ENCODE measurements around the gene GRAMD4. TPM values are rescaled to one million over a fixed set of nuclear protein-coding genes. Genes with fewer than 3 reads are reported as not detected.
"Not testable (repeated sequence)": the region's sequence is repeated elsewhere in the genome, so short reads cannot be mapped to it uniquely, and the experiment has no call there.

GRAMD4 gene
- total RNA-seq, 2 experiments from 2014 or later = 35.4 to 44.6 TPM

GRCh38 chr22:46634973-46635685, 14.9 kb downstream of the GRAMD4 start:
- CTCF ChIA-PET = interaction anchor here (1.5 kb wide), 1 partner anchor 72 kb away, joined by 5 read pairs; no protein-coding TSS in a partner anchor
- ATAC-seq = not testable (repeated sequence)

DNA sequence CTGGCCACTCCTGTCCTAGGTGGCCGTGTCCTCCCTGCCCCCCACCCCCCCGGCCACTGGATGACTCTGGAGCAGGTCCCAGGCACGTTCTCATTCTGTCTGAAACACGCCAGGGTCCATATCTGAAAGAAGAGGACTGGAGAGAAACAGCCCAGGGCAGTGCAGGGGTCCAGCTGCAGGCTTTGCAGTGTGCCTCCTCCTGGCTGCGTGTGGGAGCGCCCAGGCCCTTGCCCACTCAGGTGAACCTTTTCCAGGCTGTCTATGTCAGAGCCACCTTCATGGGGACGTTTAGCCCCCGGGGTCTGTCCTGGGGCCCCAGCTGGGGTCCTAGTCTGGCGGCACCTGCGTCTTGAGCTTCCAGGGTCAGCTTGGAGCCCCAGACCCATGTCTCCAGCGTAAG, 15.6 kb downstream of the GRAMD4 start:
- CTCF ChIA-PET = interaction anchor here (1.1 to 1.5 kb wide), 2 partner anchors 23 to 72 kb away, joined by 3 to 5 read pairs; no protein-coding TSS in a partner anchor
- no peaks in the 10 kb centered on the region for H3K4me1 Mint-ChIP-seq
- H3K4me3 Mint-ChIP-seq = no peak overlapping the region
- ATAC-seq (peak; percentile 23), DNase-seq (no peak)
- H3K9me3 Mint-ChIP-seq (ENCODE audit: low read depth) = no peaks in the 10 kb centered on the region
- H3K36me3 Mint-ChIP-seq = no peaks in the 10 kb centered on the region
- H3K27ac Mint-ChIP-seq = no peak overlapping the region
- H3K27me3 Mint-ChIP-seq = no peaks in the 10 kb centered on the region

More at GRCh38 chr22:46634973-46635685, 14.9 kb downstream of the GRAMD4 start:
- not testable (repeated sequence) for H3K4me1 Mint-ChIP-seq; H3K27ac Mint-ChIP-seq; H3K36me3 Mint-ChIP-seq; H3K9me3 Mint-ChIP-seq (ENCODE audit: low read depth); H3K4me3 Mint-ChIP-seq; DNase-seq; H3K27me3 Mint-ChIP-seq

GRCh38 chr22:46636221-46637002, 16.2 kb downstream of the GRAMD4 start:
- Mint-ChIP-seq H3K36me3 (no peaks in the 10 kb centered on the region), H3K9me3 (ENCODE audit: low read depth) (no peaks in the 10 kb centered on the region), H3K4me1 (no peaks in the 10 kb centered on the region), H3K4me3 (no peak overlapping the region), H3K27ac (no peak overlapping the region), H3K27me3 (no peaks in the 10 kb centered on the region)
- no peak for ATAC-seq
- DNase-seq = no peak
- CTCF ChIA-PET = interaction anchor here (1.1 to 1.5 kb wide), 2 partner anchors 23 to 73 kb away, joined by 3 to 5 read pairs; no protein-coding TSS in a partner anchor

GRCh38 chr22:46637711-46638600, 17.8 kb downstream of the GRAMD4 start:
- CTCF ChIA-PET = no interaction called here
- Mint-ChIP-seq H3K4me1 (no peaks in the 10 kb centered on the region), H3K9me3 (ENCODE audit: low read depth) (no peaks in the 10 kb centered on the region), H3K36me3 (peaks cover 1% of the 10 kb centered on the region), H3K4me3 (no peak overlapping the region), H3K27me3 (no peaks in the 10 kb centered on the region), H3K27ac (no peak overlapping the region)
- no peak for ATAC-seq
- no peak for DNase-seq

- Mint-ChIP-seq H3K27ac (no peak overlapping the region), H3K27me3 (no peaks in the 10 kb centered on the region), H3K4me3 (no peak overlapping the region), H3K4me1 (no peaks in the 10 kb centered on the region), H3K9me3 (ENCODE audit: low read depth) (no peaks in the 10 kb centered on the region), H3K36me3 (peaks cover 3% of the 10 kb centered on the region)
- DNase-seq (no peak), ATAC-seq (no peak)
- CTCF ChIA-PET = no interaction called here
Observed at GRCh38 chr22:46638601-46639431, 18.6 kb downstream of the GRAMD4 start.

DNA sequence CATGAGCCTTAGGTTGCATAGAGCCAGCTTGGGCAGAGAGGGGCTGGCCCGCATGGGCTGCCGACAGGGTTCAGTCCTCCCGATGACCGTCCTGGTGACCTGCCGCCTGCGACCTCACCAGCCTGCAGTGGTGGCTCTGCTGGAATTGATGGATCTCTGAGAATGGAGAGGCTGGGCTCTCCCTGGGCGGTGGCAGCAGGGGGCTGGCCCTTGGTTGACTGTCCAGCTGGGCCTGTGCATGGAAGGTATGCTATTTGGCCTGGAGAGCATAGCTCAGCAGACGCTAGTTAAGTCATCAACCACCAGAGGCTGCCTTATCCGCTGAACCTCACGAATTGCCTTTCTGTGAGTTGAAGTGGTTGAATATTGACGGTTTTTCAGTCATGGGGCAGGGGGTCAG, 19.7 kb downstream of the GRAMD4 start:
- Mint-ChIP-seq H3K4me1 (no peaks in the 10 kb centered on the region), H3K27me3 (no peaks in the 10 kb centered on the region), H3K9me3 (ENCODE audit: low read depth) (no peaks in the 10 kb centered on the region), H3K27ac (no peak overlapping the region), H3K4me3 (no peak overlapping the region), H3K36me3 (peaks cover 3% of the 10 kb centered on the region)
- CTCF ChIA-PET = no interaction called here
- ATAC-seq (no peak), DNase-seq (no peak)

GRCh38 chr22:46640293-46641055, 20.3 kb downstream of the GRAMD4 start:
- ATAC-seq = no peak
- no peak for DNase-seq
- Mint-ChIP-seq H3K27ac (no peak overlapping the region), H3K36me3 (peaks cover 3% of the 10 kb centered on the region), H3K27me3 (no peaks in the 10 kb centered on the region), H3K4me1 (no peaks in the 10 kb centered on the region), H3K9me3 (ENCODE audit: low read depth) (no peaks in the 10 kb centered on the region), H3K4me3 (no peak overlapping the region)
- CTCF ChIA-PET = no interaction called here

GRCh38 chr22:46641811-46642266, 21.7 kb downstream of the GRAMD4 start:
- no peak overlapping the region for H3K27ac Mint-ChIP-seq
- no peaks in the 10 kb centered on the region for H3K27me3 Mint-ChIP-seq
- CTCF ChIA-PET = no interaction called here
- no peak overlapping the region for H3K4me3 Mint-ChIP-seq
- no peak for DNase-seq
- ATAC-seq = no peak
- H3K36me3 Mint-ChIP-seq = peaks cover 3% of the 10 kb centered on the region
- H3K4me1 Mint-ChIP-seq = no peaks in the 10 kb centered on the region
- no peaks in the 10 kb centered on the region for H3K9me3 Mint-ChIP-seq (ENCODE audit: low read depth)

DNA sequence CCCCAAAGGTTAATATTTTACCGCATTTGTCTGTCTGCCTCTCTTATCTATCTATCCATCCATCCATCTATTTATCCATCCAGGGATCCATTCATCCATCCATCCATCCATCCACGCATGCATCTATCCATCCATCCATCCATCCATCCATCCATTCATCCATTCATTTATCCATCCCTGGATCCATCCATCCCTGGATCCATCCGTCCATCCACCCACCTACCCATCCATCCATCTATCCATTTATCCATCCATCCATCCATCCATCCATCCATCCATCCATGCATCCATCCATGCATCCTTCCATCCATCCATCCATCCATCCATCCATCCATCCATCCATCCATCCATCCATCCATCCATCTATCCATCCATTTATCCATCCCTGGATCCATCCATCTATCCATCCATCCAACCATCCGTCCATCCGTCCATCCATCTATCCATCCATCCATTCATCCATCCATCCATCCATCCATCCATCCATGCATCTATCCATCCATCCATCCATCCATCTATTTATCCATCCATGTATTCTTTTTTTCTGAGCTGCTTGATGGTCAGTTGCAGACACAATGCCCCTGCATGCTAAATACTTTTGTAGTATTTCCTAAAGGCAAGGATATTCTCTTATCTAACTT, 22.8 kb downstream of the GRAMD4 start:
- DNase-seq; CTCF ChIA-PET; H3K4me1 Mint-ChIP-seq; H3K9me3 Mint-ChIP-seq (ENCODE audit: low read depth); H3K27me3 Mint-ChIP-seq; H3K36me3 Mint-ChIP-seq; H3K27ac Mint-ChIP-seq; ATAC-seq; H3K4me3 Mint-ChIP-seq: not testable (repeated sequence)

DNA sequence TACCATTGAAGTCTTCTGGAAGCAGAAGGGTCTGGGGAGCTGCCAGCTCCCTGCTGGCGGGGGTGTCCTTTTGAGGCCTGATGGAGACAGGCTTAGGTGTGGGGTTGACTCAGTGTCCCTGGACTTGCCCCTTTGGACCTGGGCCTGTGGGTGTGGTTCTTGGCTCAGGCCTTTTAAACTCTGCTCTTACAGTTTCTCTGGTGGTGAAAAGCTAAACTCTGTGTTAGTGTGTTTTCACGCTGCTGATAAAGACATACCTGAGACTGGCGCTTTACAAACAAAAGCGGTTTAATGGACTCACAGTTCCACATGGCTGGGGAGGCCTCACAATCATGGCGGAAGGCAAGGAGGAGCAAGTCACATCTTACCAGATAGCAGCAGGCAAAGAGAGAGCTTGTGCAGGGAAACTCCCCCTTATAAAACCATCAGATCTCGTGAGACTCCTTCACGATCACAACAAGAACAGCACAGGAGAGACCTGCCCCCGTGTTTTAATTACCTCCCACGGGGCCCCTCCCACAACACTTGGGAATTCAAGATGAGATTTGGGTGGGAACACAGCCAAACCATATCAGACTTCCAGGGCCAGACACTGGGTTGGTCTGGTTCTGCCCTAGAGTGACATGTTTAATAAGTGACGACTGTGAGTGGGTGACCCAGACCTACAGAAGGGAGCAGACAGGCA, 26.5 kb downstream of the GRAMD4 start:
- Mint-ChIP-seq H3K4me1 (no peaks in the 10 kb centered on the region), H3K36me3 (peaks cover 3% of the 10 kb centered on the region), H3K27me3 (no peaks in the 10 kb centered on the region), H3K27ac (no peak overlapping the region), H3K4me3 (no peak overlapping the region), H3K9me3 (ENCODE audit: low read depth) (no peaks in the 10 kb centered on the region)
- CTCF ChIA-PET = interaction anchor here (1.6 kb wide), 1 partner anchor 83 kb away, joined by 4 read pairs; no protein-coding TSS in a partner anchor
- no peak for ATAC-seq
- DNase-seq = no peak

DNA sequence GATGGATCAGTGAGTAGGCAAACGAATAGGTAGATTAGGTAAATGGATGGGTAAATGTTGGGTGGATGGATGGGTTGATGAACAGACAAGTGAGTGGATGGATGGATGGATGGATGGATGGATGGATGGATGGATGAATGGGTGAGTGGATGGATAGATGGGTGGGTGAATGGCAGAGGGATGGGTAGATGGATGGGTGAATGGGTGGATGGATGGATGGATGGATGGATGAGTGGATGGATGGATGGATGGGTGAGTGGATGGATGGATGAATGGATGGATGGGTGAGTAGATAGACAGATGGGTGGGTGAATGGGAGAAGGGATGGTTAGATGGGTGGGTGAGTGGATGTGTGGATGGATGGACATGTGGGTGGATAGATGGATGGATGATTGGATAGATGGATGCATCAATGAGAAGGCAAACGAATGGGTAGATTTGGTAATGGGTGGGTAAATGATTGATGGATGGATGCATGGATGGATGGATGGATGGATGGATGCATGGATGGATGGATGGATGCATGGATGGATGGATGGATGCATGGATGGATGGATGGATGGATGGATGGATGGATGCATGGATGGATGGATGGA, 28.1 kb downstream of the GRAMD4 start:
- H3K36me3 Mint-ChIP-seq; ATAC-seq; DNase-seq; H3K27me3 Mint-ChIP-seq; H3K27ac Mint-ChIP-seq; H3K4me1 Mint-ChIP-seq; CTCF ChIA-PET; H3K9me3 Mint-ChIP-seq (ENCODE audit: low read depth); H3K4me3 Mint-ChIP-seq: not testable (repeated sequence)

Measured in activated CD8-positive, alpha-beta memory T cell treated with anti-CD3 and anti-CD28 coated beads, Interleukin-2, amount 10 ng/mL, durations not matched to agents 7 days and 5 days (primary cell).